ENCODE measurements around the gene MYOT.

Gene MYOT

DNA sequence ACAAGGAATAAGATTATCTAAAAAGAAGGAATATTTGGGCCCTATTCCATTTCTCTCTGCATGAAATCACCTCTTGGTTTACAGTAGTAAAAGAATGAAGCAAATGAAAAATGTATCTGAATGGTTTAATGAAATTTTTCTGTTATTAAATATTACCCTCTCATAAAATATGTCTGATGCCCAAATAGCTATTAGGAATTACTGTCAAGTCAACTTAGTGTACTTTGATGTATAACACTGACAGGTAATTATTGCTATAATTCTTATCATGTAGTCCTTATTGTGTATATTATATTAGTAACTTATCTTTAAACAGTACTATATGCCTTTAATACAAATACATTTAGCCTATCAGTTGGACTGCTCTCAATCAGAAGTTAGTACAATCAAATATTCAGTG, 8.4 kb downstream of the MYOT start:
- DNase-seq (ENCODE audit: low read depth, low spot score), result no peak
- H3K36me3 ChIP-seq (ENCODE audit: insufficient read depth, low read length), result no peaks in the 10 kb centered on the region
- H3K27ac ChIP-seq, result no peak overlapping the region
- TF ChIP-seq POLR2AphosphoS5 (IDR thresholded peaks at IDR 0.05; ENCODE audit: borderline replicate concordance, low read depth, low read length) (no peak), FOXP2 (optimal IDR thresholded peaks at IDR 0.05; ENCODE audit: control extremely low read depth, extremely low read length, insufficient read depth) (no peak), EZH2 (IDR thresholded peaks at IDR 0.05) (no peak)
- H3K9ac ChIP-seq (ENCODE audit: insufficient read length), result no peak overlapping the region
- no peak overlapping the region for H3K4me3 ChIP-seq
- H3K9me3 ChIP-seq (ENCODE audit: low read depth, low read length), result no peaks in the 10 kb centered on the region

DNA sequence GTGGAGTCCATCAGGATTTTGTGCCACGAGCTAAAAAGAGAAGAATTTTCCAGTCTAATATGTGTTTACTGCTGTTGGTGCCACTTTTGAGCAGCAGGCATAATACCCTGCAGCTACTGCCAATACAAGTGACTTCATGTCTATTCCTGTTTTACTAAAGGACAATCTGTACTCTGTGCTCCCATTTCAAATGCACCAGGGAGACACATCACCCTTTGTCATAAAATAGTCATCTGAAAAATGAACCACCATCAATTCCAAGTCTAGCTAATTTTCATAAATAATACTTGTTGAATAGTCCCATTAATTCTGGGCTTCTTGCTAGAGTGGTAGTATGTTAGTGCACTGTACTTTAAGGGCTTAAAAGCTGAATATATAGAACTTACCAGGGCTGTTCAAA, 12.7 kb downstream of the MYOT start:
- Histone ChIP-seq H3K36me3 (ENCODE audit: insufficient read depth, low read length) (no peaks in the 10 kb centered on the region), H3K4me3 (no peak overlapping the region), H3K9me3 (ENCODE audit: low read depth, low read length) (no peaks in the 10 kb centered on the region), H3K9ac (ENCODE audit: insufficient read length) (no peak overlapping the region), H3K27ac (no peak overlapping the region)
- DNase-seq (ENCODE audit: low read depth, low spot score), result no peak
- TF ChIP-seq EZH2 (IDR thresholded peaks at IDR 0.05) (no peak), POLR2AphosphoS5 (IDR thresholded peaks at IDR 0.05; ENCODE audit: borderline replicate concordance, low read depth, low read length) (no peak), FOXP2 (optimal IDR thresholded peaks at IDR 0.05; ENCODE audit: control extremely low read depth, extremely low read length, insufficient read depth) (no peak)

DNA sequence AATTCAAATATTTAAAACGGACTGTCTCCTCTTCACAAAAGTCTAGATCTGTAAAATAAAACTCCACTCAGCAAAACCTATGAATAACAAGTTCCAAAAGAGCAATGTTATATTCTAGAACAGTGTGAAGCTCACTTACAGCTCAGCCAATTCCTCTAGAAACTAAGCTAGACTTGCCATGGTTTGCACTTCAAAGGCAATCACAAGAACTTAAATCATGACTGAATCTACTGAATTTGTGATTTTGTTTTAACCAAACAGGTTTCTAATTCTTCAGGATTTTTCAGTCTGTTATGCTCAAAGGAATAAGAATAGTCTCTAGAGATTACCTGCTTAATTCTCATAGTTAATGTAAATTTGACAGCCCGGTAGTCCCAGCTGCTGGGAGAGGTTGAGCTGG, 20.2 kb downstream of the MYOT start:
- Histone ChIP-seq H3K9me3 (ENCODE audit: low read depth, low read length) (no peaks in the 10 kb centered on the region), H3K27ac (no peak overlapping the region), H3K9ac (ENCODE audit: insufficient read length) (no peak overlapping the region), H3K36me3 (ENCODE audit: insufficient read depth, low read length) (no peaks in the 10 kb centered on the region), H3K4me3 (no peak overlapping the region)
- TF ChIP-seq POLR2AphosphoS5 (IDR thresholded peaks at IDR 0.05; ENCODE audit: borderline replicate concordance, low read depth, low read length) (no peak), EZH2 (IDR thresholded peaks at IDR 0.05) (no peak), FOXP2 (optimal IDR thresholded peaks at IDR 0.05; ENCODE audit: control extremely low read depth, extremely low read length, insufficient read depth) (no peak)
- no peak for DNase-seq (ENCODE audit: low read depth, low spot score)

DNA sequence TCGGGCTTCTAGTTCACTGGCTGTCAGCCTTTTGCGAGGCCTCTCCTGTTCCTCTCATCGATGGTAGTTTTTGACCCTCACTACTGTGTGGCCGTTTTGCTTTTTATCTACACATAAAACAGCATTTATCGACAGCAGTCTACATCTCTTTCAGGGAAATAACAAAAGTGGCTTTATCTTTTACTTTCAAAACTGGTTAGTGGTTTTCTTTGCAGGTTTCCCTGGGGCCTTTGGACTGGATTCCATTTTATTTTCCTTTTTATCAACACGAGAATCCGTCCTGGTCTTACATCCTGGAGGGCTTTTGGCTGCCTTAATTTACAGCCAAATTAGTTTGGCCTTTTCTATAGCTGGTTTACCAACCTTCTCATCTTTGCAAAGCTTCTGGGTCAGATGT, 20.8 kb downstream of the MYOT start:
- Histone ChIP-seq H3K9me3 (ENCODE audit: low read depth, low read length) (no peaks in the 10 kb centered on the region), H3K27ac (no peak overlapping the region), H3K4me3 (no peak overlapping the region), H3K36me3 (ENCODE audit: insufficient read depth, low read length) (no peaks in the 10 kb centered on the region), H3K9ac (ENCODE audit: insufficient read length) (no peak overlapping the region)
- DNase-seq (ENCODE audit: low read depth, low spot score), result no peak
- TF ChIP-seq POLR2AphosphoS5 (IDR thresholded peaks at IDR 0.05; ENCODE audit: borderline replicate concordance, low read depth, low read length) (no peak), FOXP2 (optimal IDR thresholded peaks at IDR 0.05; ENCODE audit: control extremely low read depth, extremely low read length, insufficient read depth) (no peak)

DNA sequence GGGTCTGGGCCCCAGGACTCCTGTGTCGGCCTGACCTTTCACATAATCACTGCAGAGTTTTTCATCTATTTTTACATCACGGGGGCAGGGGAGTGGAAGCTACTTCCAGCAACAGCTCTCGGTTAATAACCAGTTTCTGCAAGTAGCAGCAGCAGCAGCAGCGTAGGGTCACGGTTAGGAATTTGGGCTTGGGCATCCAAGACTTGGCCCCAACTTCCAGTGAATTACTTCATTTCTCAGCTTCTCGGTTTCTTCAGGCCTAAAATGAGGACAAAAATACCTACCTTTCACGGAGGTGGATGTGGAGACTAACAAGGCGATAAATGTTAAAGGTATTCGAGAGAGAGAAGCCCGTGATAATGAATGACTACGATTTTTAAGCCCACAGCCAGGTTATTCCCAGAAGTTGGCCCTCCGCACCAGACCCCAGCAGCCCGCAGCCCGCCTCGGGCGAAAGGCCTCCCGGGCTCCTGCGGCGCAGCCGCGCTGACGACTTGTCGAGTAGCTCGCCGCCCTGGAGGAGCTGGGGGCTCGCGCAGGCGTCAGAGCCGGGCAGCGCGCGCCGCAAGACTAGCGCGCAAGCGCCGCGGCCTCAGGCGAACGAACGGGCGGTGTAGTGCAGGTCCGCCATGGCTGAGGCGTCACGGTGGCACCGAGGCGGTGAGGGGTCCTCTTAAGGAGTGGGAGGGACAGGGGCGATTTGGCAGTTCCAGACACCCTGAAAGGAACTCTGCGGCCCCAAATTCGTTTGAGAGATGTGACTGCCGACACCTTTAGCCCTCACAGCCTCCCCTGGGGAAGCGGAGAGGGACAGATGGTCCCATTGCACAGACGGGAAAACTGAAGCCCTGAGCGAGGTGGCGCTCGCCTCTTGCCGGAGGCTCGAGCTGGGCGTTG, 21.5 kb downstream of the MYOT start, which contains the start of gene PKD2L2:
Gene PKD2L2 (plus strand): TSS at position 595 of the 897 bp plus-strand sequence. CDS start 35 bp downstream, at position 630.
- Histone ChIP-seq H3K27ac (peak within 1 kb of the TSS; percentile 12; the same call in 1 of the 2 replicates), H3K9me3 (ENCODE audit: low read depth, low read length) (no peaks in the 10 kb centered on the region), H3K36me3 (ENCODE audit: insufficient read depth, low read length) (no peaks in the 10 kb centered on the region), H3K9ac (ENCODE audit: insufficient read length) (no peak within 1 kb of the TSS), H3K4me3 (no peak within 1 kb of the TSS)
- no peak for DNase-seq (ENCODE audit: low read depth, low spot score)
- no peak for TF ChIP-seq EZH2 (IDR thresholded peaks at IDR 0.05)
- TF ChIP-seq POLR2AphosphoS5 (IDR thresholded peaks at IDR 0.05; ENCODE audit: borderline replicate concordance, low read depth, low read length), result no peak
- TF ChIP-seq FOXP2 (optimal IDR thresholded peaks at IDR 0.05; ENCODE audit: control extremely low read depth, extremely low read length, insufficient read depth), result no peak

DNA sequence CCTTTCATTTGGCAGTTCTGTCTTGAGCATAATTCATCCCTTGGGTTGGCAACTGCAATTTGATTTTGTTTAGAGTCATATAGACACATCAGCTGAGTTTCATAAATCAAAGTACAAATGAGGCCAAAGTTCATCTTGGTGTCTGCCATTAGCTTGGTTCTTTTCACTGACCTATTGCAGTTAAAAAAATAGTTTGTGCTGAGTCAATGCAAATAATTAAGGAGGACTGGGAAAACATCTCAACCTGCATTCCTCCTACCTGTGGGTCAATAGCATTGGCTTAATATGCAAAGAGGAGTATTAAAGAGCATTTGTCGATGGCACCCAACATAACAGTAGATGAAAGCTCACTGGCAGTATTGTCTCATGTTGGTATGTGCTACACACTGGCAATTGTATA, 23.2 kb downstream of the MYOT start:
- H3K36me3 ChIP-seq (ENCODE audit: insufficient read depth, low read length), result no peaks in the 10 kb centered on the region
- no peak for TF ChIP-seq FOXP2 (optimal IDR thresholded peaks at IDR 0.05; ENCODE audit: control extremely low read depth, extremely low read length, insufficient read depth)
- TF ChIP-seq POLR2AphosphoS5 (IDR thresholded peaks at IDR 0.05; ENCODE audit: borderline replicate concordance, low read depth, low read length), result no peak
- no peak for TF ChIP-seq EZH2 (IDR thresholded peaks at IDR 0.05)
- H3K9me3 ChIP-seq (ENCODE audit: low read depth, low read length), result no peaks in the 10 kb centered on the region
- DNase-seq (ENCODE audit: low read depth, low spot score), result no peak
- H3K27ac ChIP-seq, result no peak overlapping the region
- no peak overlapping the region for H3K9ac ChIP-seq (ENCODE audit: insufficient read length)
- no peak overlapping the region for H3K4me3 ChIP-seq

DNA sequence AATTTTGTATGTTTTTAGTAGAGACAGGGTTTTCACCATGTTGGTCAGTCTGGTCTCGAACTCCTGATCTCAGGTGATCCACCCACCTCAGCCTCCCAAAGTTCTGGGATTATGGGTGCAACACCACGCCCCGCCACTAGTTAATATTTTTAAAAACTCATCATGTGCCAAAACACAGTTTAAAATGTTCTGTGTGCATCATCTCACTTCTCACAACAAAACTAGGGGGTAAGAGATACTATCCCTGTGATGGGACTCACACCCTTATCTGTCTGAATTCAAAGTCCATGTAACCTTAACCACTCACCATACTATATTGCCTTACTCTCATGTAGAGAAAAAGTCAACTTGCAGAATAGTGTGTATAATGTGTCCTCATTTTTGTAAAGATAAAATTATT, 24.2 kb downstream of the MYOT start:
- H3K27ac ChIP-seq, result no peak overlapping the region
- H3K4me3 ChIP-seq, result no peak overlapping the region
- DNase-seq (ENCODE audit: low read depth, low spot score), result no peak
- no peak for TF ChIP-seq FOXP2 (optimal IDR thresholded peaks at IDR 0.05; ENCODE audit: control extremely low read depth, extremely low read length, insufficient read depth)
- TF ChIP-seq EZH2 (IDR thresholded peaks at IDR 0.05), result no peak
- no peak for TF ChIP-seq POLR2AphosphoS5 (IDR thresholded peaks at IDR 0.05; ENCODE audit: borderline replicate concordance, low read depth, low read length)
- no peak overlapping the region for H3K9ac ChIP-seq (ENCODE audit: insufficient read length)
- no peaks in the 10 kb centered on the region for H3K36me3 ChIP-seq (ENCODE audit: insufficient read depth, low read length)
- H3K9me3 ChIP-seq (ENCODE audit: low read depth, low read length), result no peaks in the 10 kb centered on the region

DNA sequence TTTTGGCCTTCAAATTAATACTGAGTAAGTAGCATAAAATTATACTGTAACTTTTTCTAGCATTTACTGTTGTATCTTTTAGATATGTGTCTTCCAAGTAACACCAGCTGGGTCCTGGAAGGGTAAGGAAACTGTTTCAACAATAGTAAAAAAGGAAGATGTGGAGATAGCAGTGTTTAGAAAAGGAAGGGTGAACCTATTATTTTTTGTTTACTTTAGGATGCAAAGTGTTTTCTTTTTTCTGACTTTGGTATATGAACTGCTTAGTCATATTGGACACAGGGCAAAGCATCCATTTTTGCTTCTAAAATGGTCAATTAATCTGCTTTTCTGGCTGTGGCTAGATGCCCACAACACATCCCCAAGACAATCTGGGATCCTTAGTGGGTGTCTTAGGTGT, 26.9 kb downstream of the MYOT start:
- TF ChIP-seq POLR2AphosphoS5 (IDR thresholded peaks at IDR 0.05; ENCODE audit: borderline replicate concordance, low read depth, low read length) (no peak), EZH2 (IDR thresholded peaks at IDR 0.05) (no peak)
- no peak for DNase-seq (ENCODE audit: low read depth, low spot score)
- H3K9me3 ChIP-seq (ENCODE audit: low read depth, low read length), result no peaks in the 10 kb centered on the region
- H3K27ac ChIP-seq, result no peak overlapping the region
- H3K9ac ChIP-seq (ENCODE audit: insufficient read length), result no peak overlapping the region
- no peak overlapping the region for H3K4me3 ChIP-seq
- H3K36me3 ChIP-seq (ENCODE audit: insufficient read depth, low read length), result no peaks in the 10 kb centered on the region
